ENCODE data around the gene GPR153.

GRCh38 chr1:6210591-6211355 is 50.1 kb downstream of the GPR153 start:
- TF ChIP-seq CTCF (IDR thresholded peaks at IDR 0.05) (no peak), EZH2 (IDR thresholded peaks at IDR 0.05; ENCODE audit: borderline replicate concordance, insufficient read depth, low read depth, low read length, poor library complexity, severe bottlenecking) (no peak)
